ENCODE results near the gene STMN3. TPM values are rescaled to one million over a fixed set of nuclear protein-coding genes. Genes with fewer than 3 reads are reported as not detected.

Gene STMN3
- total and polyA plus RNA-seq, 2 experiments from 2014 or later = 18.6 to 37.6 TPM

DNA sequence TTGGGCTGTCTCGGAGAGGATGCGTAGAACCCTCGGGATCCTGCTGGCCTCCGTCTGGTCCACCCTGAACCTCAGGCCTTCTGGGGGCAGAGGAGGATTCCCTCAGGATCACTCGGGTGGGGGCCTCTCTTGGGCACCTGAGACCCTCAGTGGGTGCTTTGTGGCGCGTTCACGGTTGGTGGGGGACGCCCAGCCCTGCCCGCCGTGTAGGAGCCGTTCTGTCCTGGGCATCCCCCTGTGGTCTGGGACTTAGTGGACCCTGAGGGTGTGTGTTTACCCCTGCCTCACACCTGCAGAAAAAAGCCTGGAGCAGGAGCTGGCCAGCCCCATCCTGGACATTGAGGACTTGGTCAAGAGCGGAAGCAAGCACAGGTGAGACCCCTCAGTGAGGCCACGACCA, 12.5 kb upstream of the STMN3 start:
- H3K9me3 ChIP-seq (ENCODE audit: low read depth) = no peaks in the 10 kb centered on the region
- no peak overlapping the region for H3K9ac ChIP-seq
- no peak for DNase-seq
- H4K20me1 ChIP-seq (ENCODE audit: insufficient read depth) = no peaks in the 10 kb centered on the region
- no peaks in the 10 kb centered on the region for H3K9me2 ChIP-seq (ENCODE audit: insufficient read depth)
- no peak overlapping the region for H3K27ac ChIP-seq
- H3K27me3 ChIP-seq (replicated peaks; ENCODE audit: insufficient read depth) = no peaks in the 10 kb centered on the region
- 93 to 95% methylated on average over 14 of the region's 14 CpGs for WGBS, 2 experiments (ENCODE audit: low coverage in 1 of 2, low lambda C conversion rate in 2 of 2, missing lambda C conversion rate in 2 of 2)
- H3K4me3 ChIP-seq = no peak overlapping the region
- no peaks in the 10 kb centered on the region for H3F3A ChIP-seq (ENCODE audit: insufficient read depth)
- H3K36me3 ChIP-seq (ENCODE audit: low read depth) = no peaks in the 10 kb centered on the region; the same call in 1 of the 2 replicates
- H3K4me2 ChIP-seq (ENCODE audit: unreplicated experiment) = no peak overlapping the region
- in situ Hi-C loops (cut with MboI) = no loop called here
- H3K4me1 ChIP-seq (ENCODE audit: insufficient read depth) = no peaks in the 10 kb centered on the region
- H2AFZ ChIP-seq = no peak overlapping the region
- peaks cover 36% of the 10 kb centered on the region for H3K79me2 ChIP-seq (ENCODE audit: insufficient read depth)
- TF ChIP-seq EZH2phosphoT487 (IDR thresholded peaks at IDR 0.05; ENCODE audit: insufficient read depth, low read depth) = no peak
- no peak for TF ChIP-seq EZH2 (IDR thresholded peaks at IDR 0.05; ENCODE audit: insufficient read depth, poor library complexity, severe bottlenecking)

DNA sequence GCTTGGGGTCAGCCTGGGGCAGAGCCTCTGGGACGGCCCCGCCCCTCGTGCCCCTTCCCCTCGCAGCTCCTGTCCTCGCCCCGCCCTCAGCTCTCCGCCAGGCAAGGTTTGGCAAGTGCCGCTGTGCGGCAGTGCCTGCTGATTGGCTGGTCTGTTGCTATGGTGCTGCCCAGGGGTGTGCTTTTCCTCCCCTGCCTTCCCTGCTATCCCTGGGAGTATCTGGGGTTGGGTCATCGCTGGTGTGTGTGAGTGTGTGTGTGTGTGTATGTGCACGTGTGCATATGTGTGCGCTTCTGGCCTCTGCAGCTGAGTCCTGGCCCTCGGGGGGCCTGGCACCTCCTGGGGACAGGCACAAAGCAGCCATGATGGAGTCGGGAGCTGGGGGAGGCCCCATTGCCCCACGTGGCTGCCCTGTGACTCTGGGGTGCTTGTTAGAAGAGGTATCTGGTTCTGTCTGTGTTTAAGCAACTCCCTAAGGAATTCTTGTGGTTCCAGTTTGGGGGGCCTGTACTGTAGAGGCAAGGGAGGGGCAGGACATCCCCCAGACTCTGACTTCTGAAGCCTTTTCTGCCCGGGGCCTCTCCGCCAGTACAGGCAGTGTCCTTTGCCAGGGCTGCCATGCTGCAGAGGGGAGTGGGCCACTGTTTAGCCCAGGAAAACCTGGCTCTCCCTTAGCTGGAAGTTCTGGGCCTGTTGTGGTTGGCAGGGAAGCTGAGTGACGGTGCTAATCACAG, 11.8 kb upstream of the STMN3 start:
- no peak for DNase-seq
- Histone ChIP-seq H3K36me3 (ENCODE audit: low read depth) (no peaks in the 10 kb centered on the region; the same call in 1 of the 2 replicates), H3K9me2 (ENCODE audit: insufficient read depth) (no peaks in the 10 kb centered on the region), H3K4me2 (ENCODE audit: unreplicated experiment) (no peak overlapping the region), H3K9ac (no peak overlapping the region), H3F3A (ENCODE audit: insufficient read depth) (no peaks in the 10 kb centered on the region), H3K27ac (no peak overlapping the region), H3K79me2 (ENCODE audit: insufficient read depth) (peaks cover 43% of the 10 kb centered on the region), H4K20me1 (ENCODE audit: insufficient read depth) (no peaks in the 10 kb centered on the region), H3K4me1 (ENCODE audit: insufficient read depth) (no peaks in the 10 kb centered on the region), H3K4me3 (no peak overlapping the region), H3K9me3 (ENCODE audit: low read depth) (no peaks in the 10 kb centered on the region), H3K27me3 (replicated peaks; ENCODE audit: insufficient read depth) (no peaks in the 10 kb centered on the region), H2AFZ (no peak overlapping the region)
- in situ Hi-C loops (cut with MboI) = no loop called here
- 82 to 88% methylated on average over 18 of the region's 18 CpGs for WGBS, 2 experiments (ENCODE audit: low coverage in 1 of 2, low lambda C conversion rate in 2 of 2, missing lambda C conversion rate in 2 of 2)
- TF ChIP-seq EZH2 (IDR thresholded peaks at IDR 0.05; ENCODE audit: insufficient read depth, poor library complexity, severe bottlenecking) = no peak
- no peak for TF ChIP-seq EZH2phosphoT487 (IDR thresholded peaks at IDR 0.05; ENCODE audit: insufficient read depth, low read depth)

DNA sequence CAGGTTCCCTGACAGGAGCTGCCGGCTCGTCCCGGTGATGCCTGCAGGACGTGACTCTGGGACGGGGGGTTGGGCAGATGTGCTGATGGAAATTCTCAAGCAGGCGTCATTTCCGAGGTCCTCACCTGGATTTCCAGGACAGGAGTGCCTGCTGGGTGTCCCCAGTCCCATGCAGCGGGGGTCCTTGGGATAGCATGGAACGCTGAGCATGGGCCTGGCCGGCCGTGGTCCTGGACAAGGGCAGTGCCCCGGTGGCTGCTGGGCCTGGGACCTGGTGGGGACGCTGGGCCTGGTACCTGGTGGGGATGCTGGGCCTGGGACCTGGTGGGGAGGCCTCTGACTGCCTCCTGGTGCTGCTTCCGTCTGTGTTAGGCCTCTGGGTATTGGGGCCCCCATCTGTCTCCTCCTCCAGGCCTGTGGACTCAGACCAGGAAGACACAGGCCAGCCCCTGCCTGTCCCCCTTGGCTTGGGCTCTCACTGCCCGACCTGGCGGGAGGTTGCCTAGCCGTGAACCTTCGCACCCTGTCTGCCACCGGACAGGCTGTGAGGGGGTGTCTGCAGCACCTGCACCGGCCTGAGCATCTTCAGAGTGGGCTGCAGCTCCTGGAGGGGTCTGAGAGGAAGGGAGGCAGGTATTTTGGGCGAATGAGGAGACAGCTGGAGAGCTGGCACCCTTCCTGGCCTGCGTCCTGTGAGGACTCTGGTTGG, 11.1 kb upstream of the STMN3 start:
- H3K27me3 ChIP-seq (replicated peaks; ENCODE audit: insufficient read depth) = no peaks in the 10 kb centered on the region
- no peak overlapping the region for H3K4me2 ChIP-seq (ENCODE audit: unreplicated experiment)
- no peak for TF ChIP-seq EZH2 (IDR thresholded peaks at IDR 0.05; ENCODE audit: insufficient read depth, poor library complexity, severe bottlenecking)
- no peak for TF ChIP-seq EZH2phosphoT487 (IDR thresholded peaks at IDR 0.05; ENCODE audit: insufficient read depth, low read depth)
- peaks cover 50% of the 10 kb centered on the region for H3K79me2 ChIP-seq (ENCODE audit: insufficient read depth)
- H3K9ac ChIP-seq = no peak overlapping the region
- H3F3A ChIP-seq (ENCODE audit: insufficient read depth) = peaks cover 3% of the 10 kb centered on the region; the same call in 1 of the 2 replicates
- DNase-seq = no peak
- no peaks in the 10 kb centered on the region for H3K9me2 ChIP-seq (ENCODE audit: insufficient read depth)
- in situ Hi-C loops (cut with MboI) = no loop called here
- H3K4me3 ChIP-seq = no peak overlapping the region
- WGBS, 2 experiments (ENCODE audit: low coverage in 1 of 2, low lambda C conversion rate in 2 of 2, missing lambda C conversion rate in 2 of 2) = 93 to 94% methylated on average over 16 to 21 of the region's 22 CpGs
- no peaks in the 10 kb centered on the region for H3K9me3 ChIP-seq (ENCODE audit: low read depth)
- H3K27ac ChIP-seq = no peak overlapping the region
- peaks cover 3% of the 10 kb centered on the region for H3K4me1 ChIP-seq (ENCODE audit: insufficient read depth)
- H2AFZ ChIP-seq = no peak overlapping the region
- no peaks in the 10 kb centered on the region; the same call in 1 of the 2 replicates for H3K36me3 ChIP-seq (ENCODE audit: low read depth)
- H4K20me1 ChIP-seq (ENCODE audit: insufficient read depth) = no peaks in the 10 kb centered on the region

DNA sequence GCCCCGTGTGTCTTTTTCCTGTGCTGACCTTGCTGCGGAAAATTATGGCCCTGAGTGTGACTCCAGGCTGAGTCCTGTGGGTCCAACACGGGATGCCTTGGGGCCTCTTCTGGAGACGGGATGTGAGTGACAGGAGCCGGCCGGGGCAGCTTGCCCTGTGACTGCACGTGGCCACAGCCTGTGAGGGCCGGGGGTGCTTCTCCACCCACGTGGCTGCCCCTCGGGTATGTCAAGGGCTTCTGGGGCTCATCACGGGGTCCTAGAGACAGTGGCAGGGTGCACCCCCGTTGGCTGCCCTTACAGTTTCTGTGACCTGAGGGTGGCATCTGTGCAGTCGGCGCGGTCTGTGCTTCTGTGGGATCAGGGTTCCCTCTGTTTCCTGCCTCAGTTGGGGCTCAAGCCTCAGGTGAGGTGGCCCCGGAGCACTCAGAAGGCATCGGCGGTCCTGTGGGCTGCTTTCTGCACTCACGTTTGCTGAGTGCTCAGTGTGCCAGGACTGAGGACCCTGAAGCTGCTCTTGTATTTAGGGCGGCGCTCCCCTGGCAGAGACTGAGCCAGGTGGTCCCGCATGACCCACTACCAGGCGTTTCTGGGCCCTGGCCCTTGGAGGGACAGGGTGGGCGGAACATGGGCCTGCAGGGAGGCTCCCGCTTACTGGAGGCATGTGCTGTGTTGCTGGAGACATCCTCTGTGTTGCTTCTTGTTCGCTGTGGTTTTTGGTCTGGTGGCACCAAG, 10.3 kb upstream of the STMN3 start:
- Histone ChIP-seq H2AFZ (no peak overlapping the region), H3K9me2 (ENCODE audit: insufficient read depth) (no peaks in the 10 kb centered on the region), H3K27ac (no peak overlapping the region), H3K4me2 (ENCODE audit: unreplicated experiment) (no peak overlapping the region), H3K4me1 (ENCODE audit: insufficient read depth) (peaks cover 5% of the 10 kb centered on the region), H3K4me3 (no peak overlapping the region), H3K36me3 (ENCODE audit: low read depth) (no peaks in the 10 kb centered on the region), H3K27me3 (replicated peaks; ENCODE audit: insufficient read depth) (no peaks in the 10 kb centered on the region), H3K9me3 (ENCODE audit: low read depth) (no peaks in the 10 kb centered on the region), H3K79me2 (ENCODE audit: insufficient read depth) (peaks cover 55% of the 10 kb centered on the region), H4K20me1 (ENCODE audit: insufficient read depth) (no peaks in the 10 kb centered on the region), H3K9ac (no peak overlapping the region), H3F3A (ENCODE audit: insufficient read depth) (peaks cover 7% of the 10 kb centered on the region; the same call in 1 of the 2 replicates)
- DNase-seq = no peak
- in situ Hi-C loops (cut with MboI) = no loop called here
- 90 to 91% methylated on average over 26 of the region's 26 CpGs for WGBS, 2 experiments (ENCODE audit: low coverage in 1 of 2, low lambda C conversion rate in 2 of 2, missing lambda C conversion rate in 2 of 2)
- TF ChIP-seq EZH2 (IDR thresholded peaks at IDR 0.05; ENCODE audit: insufficient read depth, poor library complexity, severe bottlenecking) (no peak), EZH2phosphoT487 (IDR thresholded peaks at IDR 0.05; ENCODE audit: insufficient read depth, low read depth) (no peak)

Data from GM23248 (cell line).